HG02981 (cell line): ENCODE data around the gene ARHGEF26.

Source experiments
- ATAC-seq: cut with Tn5 transposase; IDR thresholded peaks from one replicate; pipeline ENCODE4 v1.9.1; 2021; ENCODE audit warnings: mild to moderate bottlenecking, moderate library complexity; ENCODE audit not compliant: unreplicated experiment

Gene ARHGEF26

DNA sequence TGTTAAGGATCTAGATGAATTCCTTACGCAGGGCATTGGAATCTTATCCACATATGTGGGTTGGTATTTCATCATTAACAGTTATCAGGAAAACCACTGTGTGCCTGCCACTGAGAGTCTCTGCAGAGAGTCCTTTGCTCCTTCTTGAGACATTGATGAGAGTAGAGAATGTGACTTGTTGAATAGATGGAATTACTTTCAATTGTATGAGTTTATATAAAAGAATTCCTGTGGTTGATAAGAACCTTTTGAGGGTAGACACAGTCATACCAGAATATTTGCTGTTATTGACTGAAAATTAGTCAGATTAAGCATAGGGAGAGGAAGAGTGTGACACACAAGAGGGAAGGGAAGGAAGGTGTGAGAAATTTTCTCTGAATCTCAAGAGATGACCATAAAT lies 30.8 kb downstream of the ARHGEF26 start:
- ATAC-seq = no peak

DNA sequence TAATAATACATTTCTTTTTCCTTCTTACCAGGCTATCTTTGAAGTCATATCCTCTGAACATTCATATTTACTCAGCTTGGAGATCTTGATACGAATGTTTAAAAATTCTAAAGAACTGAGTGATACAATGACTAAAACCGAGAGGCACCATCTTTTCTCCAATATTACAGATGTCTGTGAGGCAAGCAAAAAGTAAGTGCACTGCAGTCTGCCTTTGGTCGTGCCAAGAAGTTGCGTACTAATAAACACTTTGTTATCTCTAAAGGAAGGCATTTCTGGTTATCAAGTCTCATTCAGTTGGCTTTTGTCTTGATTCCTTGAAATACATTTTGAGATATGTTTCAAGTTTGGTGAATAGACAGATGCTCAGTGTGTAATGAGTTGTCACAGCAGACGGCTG lies 31.6 kb downstream of the ARHGEF26 start:
- ATAC-seq = no peak

DNA sequence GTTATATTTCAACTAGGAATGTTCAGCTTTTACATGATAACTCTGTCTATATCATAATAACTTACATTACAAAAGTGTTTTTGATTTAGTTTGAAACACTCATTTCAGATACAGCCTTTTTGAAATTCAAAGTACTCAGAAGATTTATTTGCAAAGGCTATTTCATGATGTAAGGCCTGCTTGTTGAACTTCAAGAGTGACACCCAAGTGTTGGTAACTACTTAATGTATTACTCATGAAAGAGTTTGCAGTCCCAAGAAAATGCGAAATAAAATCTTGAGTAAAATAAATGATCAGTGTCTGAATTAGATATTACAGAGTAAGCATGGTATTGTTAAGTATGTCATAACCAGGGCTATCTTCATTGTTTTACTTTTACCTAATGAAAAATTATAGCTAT lies 35.3 kb downstream of the ARHGEF26 start:
- no peak for ATAC-seq

DNA sequence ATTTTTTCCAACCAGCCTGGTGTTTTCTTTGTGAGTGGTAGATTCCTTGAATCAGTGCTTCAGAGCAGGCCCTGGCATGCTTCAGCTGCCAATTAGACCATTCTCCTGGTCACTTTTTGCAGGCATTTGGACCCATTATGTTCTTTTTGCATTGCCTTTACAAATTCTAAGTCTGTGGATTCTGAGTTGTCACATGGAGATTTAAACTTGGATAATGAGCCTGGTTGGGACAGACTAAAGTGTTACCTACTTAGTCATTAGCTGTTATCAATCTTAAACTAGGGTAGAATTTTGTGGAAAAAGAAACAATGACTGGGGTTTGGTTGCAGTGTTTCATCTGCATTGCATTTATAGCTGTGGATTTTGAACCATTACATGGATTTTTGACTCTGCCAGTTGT lies 40.6 kb downstream of the ARHGEF26 start:
- no peak for ATAC-seq

DNA sequence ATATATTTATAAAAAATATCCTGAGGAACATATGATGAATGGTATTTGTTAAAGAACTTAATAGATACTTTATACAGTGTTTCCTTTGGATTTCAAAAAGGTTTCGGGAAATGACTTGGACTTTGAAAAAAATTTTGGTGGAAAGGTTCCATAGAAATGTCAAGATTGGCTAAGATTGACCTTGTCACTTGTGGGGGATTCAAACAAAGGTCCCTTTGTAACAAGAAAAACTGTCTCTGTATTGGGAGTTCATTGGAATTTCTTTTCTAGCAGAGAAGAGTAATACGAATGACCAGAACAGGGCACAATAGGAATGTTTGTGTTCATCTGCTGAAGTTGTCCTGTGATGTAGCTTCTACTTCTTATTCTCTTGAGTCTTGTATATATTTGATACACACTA lies 43.2 kb downstream of the ARHGEF26 start:
- no peak for ATAC-seq

DNA sequence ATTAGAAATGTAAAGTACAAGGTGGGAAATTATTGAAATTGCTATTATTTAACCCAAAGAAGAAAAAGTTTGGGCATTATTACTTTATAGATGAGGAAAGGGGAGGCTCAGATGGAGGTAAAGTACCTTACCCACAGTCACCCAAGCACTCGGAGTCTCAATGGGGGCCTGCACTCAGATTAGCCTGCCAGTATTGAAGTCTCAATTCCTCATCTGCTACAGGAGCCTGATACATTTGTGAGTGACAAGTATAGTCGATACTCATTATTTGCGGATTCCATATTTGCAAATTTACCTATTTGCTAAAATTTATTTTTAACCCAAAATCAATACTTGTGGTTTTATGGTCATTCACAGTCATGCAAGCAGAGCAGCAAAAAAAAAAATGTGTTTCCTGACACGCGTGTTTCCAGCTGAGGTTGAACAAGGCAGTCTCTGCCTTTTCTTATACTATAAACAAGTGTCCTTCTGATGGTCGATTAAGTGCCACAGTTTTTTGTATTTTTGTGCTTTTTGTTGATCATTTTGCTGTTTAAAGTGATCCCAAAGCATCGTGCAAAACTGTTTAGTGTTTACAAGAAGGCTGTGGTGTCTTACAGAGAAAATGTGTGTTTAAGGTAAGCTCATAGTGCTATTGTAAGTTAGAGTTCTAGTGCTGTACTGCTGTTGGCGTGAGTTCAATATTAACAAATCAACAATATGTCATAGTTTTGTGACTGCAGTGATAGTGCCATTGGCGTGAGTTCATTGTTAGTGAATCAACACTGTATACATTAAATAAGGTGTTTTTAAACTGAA lies 48.0 kb downstream of the ARHGEF26 start:
- ATAC-seq = no peak

DNA sequence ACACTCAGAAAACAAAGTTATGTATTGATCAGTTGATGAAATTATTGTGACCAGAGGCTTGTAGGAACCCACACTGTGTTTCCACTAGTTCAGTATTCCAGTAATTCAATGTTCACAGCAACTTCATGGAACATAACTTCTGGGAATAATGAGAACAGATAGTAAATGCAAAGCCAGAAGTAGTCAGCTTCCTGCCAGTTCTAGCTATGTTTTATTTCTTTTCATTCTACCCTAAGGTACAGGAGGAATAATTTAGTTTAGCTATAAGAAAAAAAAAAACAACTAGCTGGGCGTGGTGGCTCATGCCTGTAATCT lies 48.6 kb downstream of the ARHGEF26 start:
- no peak for ATAC-seq

DNA sequence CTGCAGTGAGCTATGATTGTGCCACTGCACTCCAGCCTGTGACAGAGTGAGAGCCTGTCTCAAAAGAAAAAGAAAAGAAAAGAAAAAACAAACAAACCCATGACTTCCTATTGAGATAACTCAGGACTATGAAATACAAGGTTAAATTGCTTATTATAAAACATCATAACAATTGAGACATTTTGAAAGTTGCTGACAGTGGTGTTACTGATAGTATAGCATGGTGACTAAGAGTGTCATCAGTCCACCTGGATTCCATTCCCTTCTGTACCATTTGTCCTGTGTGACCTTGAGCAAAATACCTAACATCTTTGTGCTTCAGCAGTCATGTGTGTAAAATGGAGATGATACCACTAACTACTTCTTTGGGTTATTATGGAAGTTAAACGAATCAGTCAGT lies 49.1 kb downstream of the ARHGEF26 start:
- no peak for ATAC-seq

DNA sequence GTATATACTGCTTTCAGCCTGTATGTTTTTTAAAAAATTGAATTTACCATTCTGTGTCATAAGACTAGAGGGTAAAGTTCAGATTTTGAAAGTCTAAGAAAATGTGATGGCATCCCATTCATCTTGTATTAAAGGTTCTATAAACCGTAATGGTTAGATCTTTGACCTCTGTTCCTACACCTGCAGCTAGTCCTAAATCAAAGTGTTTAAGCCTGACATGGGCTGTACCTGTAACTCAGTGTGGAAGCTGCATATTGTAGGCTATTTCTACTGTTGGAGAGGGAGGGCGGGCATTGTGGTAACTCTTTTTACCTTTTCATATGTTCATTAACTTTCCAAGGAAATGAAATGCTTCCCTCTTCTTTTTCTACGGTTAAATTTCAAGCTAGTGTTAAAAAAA lies 53.9 kb downstream of the ARHGEF26 start:
- ATAC-seq = no peak

DNA sequence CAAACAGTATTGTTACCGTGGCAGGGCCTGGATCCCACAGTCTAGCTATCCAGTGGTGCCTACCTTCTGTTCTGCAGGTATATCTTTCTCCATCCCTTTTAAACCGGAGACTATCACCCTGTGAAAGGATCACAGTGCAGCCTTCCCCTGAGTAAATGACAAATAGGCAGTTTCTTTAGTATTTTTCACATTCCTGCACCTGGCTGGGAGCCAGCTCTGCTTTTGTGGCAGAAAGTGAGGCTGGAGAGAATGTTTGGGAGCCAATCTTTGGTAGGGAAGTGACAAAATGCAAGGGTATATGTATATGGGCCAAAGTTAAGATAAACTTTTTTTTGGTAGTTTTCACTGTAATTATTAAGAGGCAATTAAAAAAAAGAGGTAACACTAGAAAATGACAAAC lies 54.8 kb downstream of the ARHGEF26 start:
- ATAC-seq = no peak

DNA sequence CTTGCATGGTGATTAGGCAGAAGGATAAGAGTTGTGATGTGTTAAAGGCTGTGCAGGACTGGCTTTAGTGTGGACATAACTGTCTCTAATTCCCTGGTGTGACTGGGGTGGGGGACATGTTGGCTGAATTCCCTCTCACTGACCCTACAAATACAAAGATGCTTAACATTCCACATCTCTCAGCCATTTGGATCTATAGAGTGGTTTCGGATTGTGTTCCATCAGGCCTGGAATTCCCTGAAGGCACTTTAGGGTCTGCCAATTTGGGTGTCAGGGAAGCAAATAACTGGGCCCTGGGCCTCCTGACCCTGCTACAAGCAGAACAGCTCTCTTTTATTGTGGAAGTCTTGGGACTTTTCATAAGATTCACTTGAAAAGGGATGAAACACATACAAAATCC lies 56.2 kb downstream of the ARHGEF26 start:
- no peak for ATAC-seq

DNA sequence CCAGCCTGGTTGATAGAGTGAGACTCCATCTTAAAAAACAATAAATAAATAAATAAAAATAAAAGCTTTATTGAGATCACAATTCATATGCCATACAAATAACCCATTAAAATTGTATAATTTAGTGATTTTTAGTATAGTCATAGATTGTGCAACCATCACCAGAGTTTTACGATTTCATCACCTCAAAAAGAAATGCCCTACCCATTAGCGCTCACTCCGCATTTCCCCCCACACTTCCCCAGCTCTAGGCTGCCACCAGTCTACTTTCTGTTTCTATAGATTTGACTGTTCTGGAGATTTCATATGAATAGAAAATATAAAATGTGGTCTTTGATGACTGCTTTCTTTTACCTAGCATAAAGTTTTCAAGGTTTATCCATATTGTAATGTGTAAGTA lies 57.0 kb downstream of the ARHGEF26 start:
- ATAC-seq = no peak

DNA sequence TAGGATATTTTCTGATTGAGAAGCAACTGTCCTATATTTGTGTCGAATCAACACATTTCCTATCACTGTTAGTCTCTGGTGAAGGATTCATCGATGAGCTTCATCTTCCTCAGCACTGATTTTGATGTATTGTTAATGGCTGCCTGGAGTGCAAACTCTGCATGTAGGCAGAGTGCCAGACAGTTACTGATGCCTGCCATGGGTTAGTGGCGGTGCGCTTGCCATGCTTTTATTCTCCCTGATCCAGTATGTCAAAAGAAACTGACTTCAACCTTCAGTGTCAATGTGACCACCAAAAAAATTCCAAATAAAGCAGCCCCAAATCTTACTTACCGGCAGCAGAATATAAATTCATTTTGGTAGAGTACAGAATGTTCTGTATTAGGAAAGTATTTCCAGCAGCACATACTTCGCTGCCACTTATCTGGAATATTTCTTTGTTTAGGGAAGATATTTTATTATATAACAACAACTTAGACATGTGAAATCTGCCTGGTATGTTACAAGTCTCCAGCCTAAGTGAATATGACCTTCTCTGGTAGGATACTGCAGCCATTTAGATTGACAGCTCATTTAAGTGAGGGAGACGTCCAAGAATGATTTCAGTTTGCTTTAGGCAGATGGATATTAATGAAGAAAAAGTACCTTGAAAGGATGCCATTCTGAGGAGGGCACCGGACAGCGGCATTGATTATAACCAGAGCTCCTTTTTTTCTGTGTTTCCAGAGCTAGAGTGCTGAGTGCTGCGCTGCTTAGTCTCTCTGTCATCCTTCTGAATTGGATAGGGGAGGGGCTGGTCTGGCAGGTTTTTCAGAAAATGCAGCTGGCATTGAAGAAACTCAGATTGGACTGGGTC lies 59.9 kb downstream of the ARHGEF26 start:
- no peak for ATAC-seq

DNA sequence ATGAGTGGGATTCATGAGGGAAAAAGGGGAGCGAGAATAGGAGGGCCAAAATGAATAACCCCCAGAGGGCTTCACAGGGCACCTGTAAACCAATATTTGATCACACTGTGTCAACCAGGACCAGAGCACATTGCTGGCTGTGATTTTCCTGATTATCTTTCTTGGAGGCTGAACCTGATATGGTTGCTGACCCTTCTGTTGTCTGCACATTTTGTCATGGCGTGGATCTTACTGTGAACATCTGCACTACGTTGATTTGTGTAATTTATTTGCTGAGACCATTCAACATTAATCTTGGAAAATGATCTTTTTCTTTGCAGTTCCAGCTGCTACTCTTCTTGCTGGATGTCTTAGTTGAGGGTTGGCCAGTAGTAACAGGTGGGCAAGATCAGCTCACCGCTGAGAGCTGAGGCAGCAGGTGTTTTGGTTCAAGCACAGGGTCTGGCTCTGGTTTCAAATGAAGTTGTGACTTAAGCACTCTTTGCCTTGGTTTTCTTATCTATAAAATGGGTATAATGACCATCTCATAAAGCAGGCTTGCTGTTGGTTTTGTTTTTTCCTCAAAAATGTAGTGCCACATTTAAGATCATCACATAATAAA lies 61.2 kb downstream of the ARHGEF26 start:
- ATAC-seq = no peak

DNA sequence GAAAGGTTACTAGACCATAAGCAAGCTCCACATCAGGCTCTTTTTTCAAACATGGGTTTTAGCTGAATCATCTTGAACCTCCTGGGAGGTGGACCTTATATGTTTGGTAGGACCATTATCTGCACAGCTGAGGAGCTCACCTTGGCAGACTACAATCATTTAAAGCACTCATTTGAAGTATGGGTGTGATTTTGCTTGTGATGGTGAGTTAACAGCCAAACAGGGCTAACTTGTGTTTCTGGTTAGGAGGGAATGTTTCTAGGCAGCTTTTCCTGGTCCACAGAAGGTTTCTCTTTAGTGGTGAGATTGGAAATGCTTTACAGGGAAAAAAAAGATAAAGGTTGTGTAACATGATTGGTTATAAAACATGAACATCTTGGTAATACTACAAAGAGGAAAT lies 61.8 kb downstream of the ARHGEF26 start:
- ATAC-seq = no peak

DNA sequence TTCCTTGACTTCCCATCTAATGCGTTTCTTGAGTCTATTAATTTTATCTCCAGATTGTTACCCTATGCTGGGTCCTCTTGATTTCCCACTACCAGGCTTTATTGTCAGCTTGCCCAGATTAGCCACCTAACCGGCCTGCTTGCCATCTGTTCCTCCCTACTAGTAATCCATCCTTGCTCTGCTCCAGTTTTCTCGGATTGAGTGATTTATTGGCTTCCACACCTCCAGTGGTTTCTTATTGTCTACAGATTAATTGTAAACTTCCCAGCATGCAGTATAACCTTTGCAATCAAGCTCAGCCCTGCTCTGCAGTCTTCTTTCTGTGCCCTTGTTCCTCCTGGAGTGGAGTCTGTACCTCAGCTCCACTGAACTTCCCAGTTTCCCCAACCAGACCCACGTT lies 63.4 kb downstream of the ARHGEF26 start:
- no peak for ATAC-seq

DNA sequence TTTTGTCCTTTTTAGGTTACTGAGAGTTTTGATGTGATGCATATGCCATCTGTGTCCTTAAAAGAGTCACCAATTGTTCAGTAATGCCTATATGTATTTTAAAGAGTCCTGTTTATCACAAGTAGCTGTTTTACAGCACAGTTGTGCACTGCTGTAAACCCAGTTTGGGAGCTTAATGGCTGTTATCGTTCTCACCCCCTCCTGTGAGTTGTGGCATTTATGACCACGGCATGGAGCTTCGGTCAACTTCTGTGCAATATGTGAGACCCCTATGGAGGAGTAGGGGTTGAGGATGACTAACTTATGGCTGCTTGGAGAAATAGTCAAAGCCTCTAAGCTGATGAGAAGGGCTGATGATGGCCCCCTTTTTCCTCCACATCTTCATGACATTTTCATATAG lies 67.2 kb downstream of the ARHGEF26 start:
- ATAC-seq = no peak

DNA sequence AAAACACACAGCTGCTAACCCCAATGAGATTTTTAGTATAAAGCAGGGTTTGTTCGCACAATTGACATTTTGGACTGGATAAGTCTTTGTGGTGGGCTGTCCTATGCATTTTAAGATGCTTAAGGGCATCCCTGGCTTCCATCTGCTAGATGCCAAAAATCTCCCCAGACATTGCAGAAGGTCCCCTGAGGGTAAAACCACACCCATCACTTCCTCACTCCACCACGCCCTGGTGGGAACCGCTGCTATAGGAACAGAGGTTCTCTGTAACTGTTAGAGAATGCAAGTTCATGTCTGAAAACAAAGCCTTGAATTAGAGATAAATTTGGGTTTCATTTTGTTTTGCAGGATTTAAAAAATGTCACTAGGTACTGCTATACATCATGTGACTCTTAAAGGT lies 67.7 kb downstream of the ARHGEF26 start:
- no peak for ATAC-seq

DNA sequence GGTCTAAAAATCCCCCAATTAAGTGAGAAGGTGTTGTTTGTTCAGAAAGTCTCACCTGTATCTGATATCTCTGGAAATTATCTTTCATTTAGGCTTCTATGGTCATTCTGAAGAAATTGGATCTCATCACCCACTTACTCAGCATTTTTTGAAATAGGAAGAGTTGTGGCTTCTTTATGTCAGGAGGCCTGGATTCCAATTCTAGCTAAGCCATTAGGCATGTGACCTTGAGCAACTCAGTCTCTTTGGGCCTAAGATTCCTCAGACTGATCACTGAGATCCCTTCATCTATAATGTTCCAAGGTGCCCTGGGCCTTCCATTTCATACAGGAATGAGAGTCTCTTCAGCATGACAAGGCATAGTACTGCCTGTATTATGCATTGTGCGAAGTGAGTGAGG lies 70.3 kb downstream of the ARHGEF26 start:
- no peak for ATAC-seq

DNA sequence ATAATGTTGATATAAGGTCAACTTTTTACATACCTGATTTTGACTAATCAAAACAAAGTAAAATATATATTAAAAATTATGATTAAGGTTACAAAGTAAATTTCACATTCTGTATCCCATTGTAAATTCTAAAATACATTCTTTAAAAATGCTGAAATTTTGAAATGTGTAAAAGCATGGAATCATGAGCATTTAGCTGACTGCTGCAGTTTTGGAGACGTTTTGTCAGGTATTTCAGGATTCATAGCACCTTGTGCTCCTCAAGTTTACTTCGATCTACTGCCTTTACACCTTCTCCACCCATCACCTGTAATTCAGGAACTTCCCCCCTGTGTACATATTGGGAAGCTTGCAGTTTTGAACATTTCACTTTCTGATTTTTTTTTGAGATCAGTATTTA lies 71.0 kb downstream of the ARHGEF26 start:
- ATAC-seq = no peak

DNA sequence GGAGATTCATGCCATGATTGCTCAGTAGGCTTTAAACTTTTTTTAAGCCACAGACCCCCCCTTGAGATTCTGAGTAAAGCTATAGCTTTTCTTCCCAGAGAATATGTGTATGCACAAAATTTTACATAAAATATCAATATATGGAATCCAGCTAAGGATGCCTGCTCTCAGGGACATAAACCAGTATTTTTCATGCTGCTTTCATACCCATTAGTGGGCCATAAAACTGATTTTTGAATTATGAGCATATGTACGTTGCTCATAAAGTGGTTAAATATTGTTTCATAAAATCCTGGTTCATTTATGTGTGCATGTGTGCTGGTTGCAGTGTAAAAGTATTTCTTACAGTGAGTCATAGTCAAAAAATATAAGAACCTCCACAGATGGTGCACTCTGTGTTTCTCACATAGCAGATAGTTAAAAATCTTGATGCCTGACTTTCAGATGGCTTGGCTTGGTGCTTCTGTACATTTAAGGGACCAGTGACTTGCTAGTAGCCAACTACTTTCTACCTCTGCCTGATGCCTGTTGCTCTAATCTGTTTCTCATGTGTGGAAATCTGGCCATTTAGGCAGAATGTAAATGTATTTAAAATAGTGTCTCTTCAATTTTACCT lies 71.9 kb downstream of the ARHGEF26 start:
- no peak for ATAC-seq

DNA sequence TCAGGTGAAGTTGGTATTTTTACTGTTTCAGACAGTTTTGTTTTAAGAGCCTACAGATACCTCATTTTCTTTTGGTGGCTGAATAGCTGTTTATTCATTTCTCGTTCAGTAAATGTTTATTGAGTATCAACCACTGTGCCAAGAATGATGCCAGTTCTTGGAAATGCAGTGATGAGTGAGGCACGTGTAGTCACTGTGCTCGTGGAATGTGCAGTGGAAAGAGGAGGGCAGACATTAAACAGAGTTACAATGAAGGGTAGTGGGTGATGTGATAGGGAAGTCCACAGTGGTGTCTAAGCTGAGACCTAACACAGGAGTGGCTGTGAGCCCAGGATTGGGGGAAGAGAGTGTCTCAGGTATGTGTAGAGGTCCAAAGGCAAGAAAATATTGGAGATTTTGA lies 73.7 kb downstream of the ARHGEF26 start:
- ATAC-seq = no peak
